ENCODE data around the gene LZTS3.
A peak's percentile ranks its signal among the peaks of the same experiment; 100 is the strongest.
"Not testable (repeated sequence)": the region's sequence is repeated elsewhere in the genome, so short reads cannot be mapped to it uniquely, and the experiment has no call there.

Gene LZTS3

GRCh38 chr20:3135507-3136070 lies 37.8 kb downstream of the LZTS3 start:
- DNase-seq (ENCODE audit: low read depth): peak; percentile 77

DNA sequence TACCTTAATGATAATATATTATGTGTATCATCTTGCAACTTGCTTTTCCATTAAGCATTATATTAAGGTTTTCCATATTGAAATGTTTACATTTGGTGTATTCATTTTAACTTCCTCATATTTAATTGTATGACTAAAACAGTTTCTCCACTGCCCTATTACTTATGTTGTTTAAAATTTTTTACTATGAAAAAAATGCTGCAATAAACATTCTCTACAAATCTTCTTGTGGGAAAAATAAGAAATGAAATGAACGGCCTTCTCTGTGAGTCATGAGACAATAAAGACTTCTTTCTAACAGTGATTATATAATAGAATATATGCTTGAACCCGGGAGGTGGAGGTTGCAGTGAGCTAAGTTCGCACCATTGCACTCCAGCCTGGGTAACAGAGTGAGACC lies 39.2 kb downstream of the LZTS3 start:
- DNase-seq (ENCODE audit: low read depth): peak; percentile 72

DNA sequence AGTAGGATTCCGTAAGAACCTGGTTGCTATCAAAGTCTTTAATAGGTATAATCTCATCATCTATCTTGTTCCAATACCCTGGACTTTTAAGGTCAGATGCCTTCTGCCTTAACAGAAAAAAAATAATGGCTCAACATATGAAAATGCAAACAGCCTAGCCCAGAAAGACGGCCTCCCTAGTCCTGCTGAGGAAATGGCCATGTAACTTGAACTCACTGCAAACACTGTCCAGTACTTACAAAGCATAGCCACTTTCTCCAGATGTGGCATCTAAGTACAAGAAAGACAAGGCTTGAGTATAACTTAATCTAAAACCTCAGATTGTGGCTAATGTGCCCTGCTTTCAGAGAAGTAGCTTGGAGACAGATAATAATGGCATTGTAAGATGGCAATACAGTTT lies 40.2 kb downstream of the LZTS3 start:
- DNase-seq (ENCODE audit: low read depth): peak; percentile 15

DNA sequence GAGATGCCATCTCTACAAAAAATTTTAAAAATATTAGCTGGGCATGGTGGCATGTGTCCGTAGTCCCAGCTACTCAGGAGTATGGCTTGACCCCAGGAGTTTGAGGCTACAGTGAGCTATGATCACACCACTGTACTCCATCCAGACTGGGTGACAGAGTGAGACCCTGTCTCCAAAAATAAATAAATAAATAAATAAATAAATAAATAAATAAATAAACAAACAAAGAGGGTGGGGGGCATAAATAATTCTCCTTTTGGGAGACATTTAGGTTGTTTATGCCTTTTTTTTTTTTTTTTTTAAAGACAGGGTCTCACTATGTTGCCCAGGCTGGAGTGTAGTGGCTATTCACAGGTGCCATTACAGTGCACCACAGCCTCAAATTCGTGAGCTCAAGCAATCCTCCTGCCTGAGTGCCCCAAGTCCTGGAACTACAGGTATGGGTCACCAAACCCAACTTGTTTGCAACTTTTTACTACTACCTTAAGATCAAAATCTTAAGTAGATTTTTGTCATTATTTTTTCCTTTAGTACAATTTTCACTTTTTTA lies 43.2 kb downstream of the LZTS3 start:
- no peak for DNase-seq (ENCODE audit: low read depth)

- no peak for DNase-seq (ENCODE audit: low read depth)
Measured at GRCh38 chr20:3129094-3129493, 44.3 kb downstream of the LZTS3 start.

- no peak for DNase-seq (ENCODE audit: low read depth)
Measured at GRCh38 chr20:3128275-3128984, 44.9 kb downstream of the LZTS3 start.

- DNase-seq (ENCODE audit: low read depth): no peak
Measured at GRCh38 chr20:3126527-3126859, 46.9 kb downstream of the LZTS3 start.

GRCh38 chr20:3125776-3126526 lies 47.4 kb downstream of the LZTS3 start:
- not testable (repeated sequence) for DNase-seq (ENCODE audit: low read depth)

DNA sequence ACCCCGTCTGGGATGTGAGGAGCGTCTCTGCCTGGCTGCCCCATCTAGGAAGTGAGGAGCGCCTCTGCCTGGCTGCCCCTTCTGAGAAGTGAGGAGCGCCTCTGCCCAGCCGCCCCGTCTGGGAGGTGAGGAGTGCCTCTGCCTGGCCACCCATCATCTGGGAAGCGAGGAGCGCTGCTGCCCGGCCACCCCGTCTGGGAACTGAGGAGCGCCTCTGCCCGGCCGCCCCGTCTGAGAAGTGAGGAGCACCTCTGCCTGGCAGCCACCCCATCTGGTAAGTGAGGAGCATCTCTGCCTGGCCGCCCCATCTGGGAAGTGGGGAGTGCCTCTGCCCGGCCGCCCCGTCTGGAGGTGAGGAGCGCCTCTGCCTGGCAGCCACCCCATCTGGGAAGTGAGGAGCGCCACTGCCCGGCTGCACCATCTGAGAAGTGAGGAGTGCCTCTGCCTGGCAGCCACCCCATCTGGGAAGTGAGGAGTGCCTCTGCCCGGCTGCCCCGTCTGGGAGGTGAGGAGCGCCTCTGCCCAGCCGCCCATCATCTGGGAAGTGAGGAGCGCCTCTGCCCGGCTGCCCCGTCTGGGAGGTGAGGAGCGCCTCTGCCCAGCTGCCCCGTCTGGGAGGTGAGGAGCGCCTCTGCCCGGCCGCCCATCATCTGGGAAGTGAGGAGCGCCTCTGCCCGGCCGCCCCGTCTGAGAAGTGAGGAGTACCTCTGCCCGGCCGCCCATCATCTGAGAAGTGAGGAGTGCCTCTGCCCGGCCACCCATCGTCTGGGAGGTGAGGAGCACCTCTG lies 48.4 kb downstream of the LZTS3 start:
- DNase-seq (ENCODE audit: low read depth): not testable (repeated sequence)

GRCh38 chr20:3124163-3124562 lies 49.2 kb downstream of the LZTS3 start:
- DNase-seq (ENCODE audit: low read depth): not testable (repeated sequence)

DNA sequence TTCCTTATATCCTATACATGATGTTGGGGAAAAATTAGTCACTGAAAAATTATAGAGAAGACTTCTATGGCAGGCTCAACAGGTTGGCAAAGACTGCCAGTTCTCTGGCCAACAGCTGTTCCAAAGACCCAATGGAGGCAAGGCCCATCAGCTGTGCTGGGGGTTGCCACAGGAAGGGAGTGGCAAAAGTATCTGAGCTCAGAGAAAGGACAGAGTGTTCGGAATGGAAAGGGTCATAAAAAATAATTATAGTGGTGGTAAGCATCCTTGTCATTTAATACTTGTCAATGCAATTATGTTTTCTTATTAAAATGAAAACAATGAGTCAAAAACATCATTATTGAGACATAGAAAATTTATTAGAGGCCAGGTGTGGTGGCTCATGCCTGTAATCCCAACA lies 49.8 kb downstream of the LZTS3 start:
- no peak for DNase-seq (ENCODE audit: low read depth)

GRCh38 chr20:3121955-3122610 lies 51.3 kb downstream of the LZTS3 start:
- DNase-seq (ENCODE audit: low read depth): no peak

DNA sequence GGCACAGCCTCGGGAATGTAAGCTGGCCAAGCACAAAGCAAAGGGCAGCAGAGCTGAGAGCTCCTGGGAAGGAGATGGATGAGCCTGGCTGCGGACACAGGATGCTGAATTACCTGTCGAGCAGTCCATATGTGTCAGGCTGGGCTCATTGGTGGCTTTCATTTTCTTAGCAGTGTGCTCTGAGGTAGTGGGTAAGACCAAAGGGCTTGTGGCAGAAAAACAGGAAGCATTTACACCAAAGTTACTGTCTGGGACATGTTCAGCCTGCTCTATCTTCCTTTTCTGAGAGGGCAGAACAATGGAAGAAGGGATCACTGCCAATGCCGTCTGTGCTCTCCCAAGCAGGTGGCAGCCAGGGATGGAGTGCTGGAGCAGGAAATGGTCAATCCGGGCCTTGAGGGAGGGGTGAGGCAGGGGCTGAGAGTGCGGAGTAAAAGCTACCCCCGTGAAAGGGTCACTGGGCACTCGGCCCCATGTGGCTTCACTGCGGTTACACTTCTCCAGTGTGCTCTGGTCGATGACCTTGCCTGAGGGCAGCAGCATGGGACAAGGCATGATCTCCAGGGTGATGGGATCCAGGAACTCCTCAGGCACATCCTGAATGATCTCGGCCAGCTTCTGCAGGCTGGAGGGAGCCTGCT lies 52.0 kb downstream of the LZTS3 start:
- no peak for DNase-seq (ENCODE audit: low read depth)

DNA sequence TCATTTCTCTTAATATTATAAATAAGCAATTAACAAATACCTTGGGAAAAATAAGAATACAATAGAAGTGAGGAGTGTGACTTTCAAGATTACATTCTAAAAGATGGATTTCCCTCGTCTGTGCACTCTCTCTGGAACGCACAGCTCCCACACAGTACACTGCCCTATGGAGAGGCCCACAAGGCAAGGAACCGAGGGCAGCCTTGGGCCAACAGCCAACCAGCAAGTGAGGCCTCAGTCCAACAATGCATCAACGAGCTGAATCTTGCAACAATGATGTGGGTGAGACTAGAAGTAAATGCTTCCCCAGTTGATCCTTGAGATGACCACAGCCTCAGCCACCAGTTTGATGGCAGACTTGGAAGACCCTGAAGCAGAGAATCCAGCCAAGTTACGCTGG lies 54.3 kb downstream of the LZTS3 start:
- peak; percentile 41 for DNase-seq (ENCODE audit: low read depth)

- peak; percentile 69 for DNase-seq (ENCODE audit: low read depth)
Measured at GRCh38 chr20:3117839-3118379, 55.4 kb downstream of the LZTS3 start.

- DNase-seq (ENCODE audit: low read depth): no peak
Measured at GRCh38 chr20:3116341-3116740, 57.0 kb downstream of the LZTS3 start.

- DNase-seq (ENCODE audit: low read depth): peak; percentile 49
Measured at GRCh38 chr20:3115190-3116107, 57.9 kb downstream of the LZTS3 start.
